ENCODE data around the gene TMEM51.

DNA sequence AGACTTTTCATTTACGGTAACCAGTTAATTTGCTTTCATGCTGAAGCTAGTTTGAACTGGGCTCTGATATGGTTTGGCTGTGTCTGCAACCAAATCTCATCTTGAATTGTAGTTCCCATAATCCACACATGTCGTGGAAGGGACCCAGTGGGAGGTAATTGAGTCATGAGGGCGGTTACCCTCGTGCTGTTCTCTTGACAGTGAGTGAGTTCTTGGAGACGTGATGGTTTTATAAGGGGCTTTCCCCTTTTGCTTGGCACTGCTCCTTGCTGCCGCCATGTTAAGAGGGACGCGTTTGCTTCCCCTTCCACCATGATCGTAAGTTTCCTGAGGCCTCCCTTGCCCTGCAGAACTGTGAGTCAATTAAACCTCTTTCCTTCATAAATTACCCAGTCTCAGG lies 83.2 kb downstream of the TMEM51 start:
- TF ChIP-seq SP1 (IDR thresholded peaks at IDR 0.05; ENCODE audit: low read depth, low read length) (no peak), TARDBP (IDR thresholded peaks at IDR 0.05; ENCODE audit: borderline replicate concordance) (no peak), CREM (IDR thresholded peaks at IDR 0.05; ENCODE audit: low read depth) (no peak), POLR2A (IDR thresholded peaks at IDR 0.05; ENCODE audit: low read depth, low read length) (no peak), BRCA1 (IDR thresholded peaks at IDR 0.05; ENCODE audit: low read depth, low read length) (no peak), SIX5 (IDR thresholded peaks at IDR 0.05; ENCODE audit: low read depth, low read length, severe bottlenecking) (no peak)
- TF ChIP-seq, protein P1, sequence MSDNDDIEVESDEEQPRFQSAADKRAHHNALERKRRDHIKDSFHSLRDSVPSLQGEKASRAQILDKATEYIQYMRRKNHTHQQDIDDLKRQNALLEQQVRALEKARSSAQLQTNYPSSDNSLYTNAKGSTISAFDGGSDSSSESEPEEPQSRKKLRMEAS (IDR thresholded peaks at IDR 0.05; ENCODE audit: low read depth, low read length): no peak
- TF ChIP-seq, protein P2, sequence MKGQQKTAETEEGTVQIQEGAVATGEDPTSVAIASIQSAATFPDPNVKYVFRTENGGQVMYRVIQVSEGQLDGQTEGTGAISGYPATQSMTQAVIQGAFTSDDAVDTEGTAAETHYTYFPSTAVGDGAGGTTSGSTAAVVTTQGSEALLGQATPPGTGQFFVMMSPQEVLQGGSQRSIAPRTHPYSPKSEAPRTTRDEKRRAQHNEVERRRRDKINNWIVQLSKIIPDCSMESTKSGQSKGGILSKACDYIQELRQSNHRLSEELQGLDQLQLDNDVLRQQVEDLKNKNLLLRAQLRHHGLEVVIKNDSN (IDR thresholded peaks at IDR 0.05; ENCODE audit: borderline replicate concordance, extremely low read length, insufficient read depth, low read depth, low read length): no peak
- TF ChIP-seq, protein P3, sequence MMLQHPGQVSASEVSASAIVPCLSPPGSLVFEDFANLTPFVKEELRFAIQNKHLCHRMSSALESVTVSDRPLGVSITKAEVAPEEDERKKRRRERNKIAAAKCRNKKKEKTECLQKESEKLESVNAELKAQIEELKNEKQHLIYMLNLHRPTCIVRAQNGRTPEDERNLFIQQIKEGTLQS (IDR thresholded peaks at IDR 0.05; ENCODE audit: borderline replicate concordance, extremely low read depth, low read depth, low read length): no peak
- TF ChIP-seq, protein P4, sequence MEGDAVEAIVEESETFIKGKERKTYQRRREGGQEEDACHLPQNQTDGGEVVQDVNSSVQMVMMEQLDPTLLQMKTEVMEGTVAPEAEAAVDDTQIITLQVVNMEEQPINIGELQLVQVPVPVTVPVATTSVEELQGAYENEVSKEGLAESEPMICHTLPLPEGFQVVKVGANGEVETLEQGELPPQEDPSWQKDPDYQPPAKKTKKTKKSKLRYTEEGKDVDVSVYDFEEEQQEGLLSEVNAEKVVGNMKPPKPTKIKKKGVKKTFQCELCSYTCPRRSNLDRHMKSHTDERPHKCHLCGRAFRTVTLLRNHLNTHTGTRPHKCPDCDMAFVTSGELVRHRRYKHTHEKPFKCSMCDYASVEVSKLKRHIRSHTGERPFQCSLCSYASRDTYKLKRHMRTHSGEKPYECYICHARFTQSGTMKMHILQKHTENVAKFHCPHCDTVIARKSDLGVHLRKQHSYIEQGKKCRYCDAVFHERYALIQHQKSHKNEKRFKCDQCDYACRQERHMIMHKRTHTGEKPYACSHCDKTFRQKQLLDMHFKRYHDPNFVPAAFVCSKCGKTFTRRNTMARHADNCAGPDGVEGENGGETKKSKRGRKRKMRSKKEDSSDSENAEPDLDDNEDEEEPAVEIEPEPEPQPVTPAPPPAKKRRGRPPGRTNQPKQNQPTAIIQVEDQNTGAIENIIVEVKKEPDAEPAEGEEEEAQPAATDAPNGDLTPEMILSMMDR (IDR thresholded peaks at IDR 0.05 in 2 of 3, conservative IDR thresholded peaks at IDR 0.05 in 1 of 3; ENCODE audit: control insufficient read depth in 2 of 3, extremely low read depth in 1 of 3, insufficient read depth in 1 of 3, low read depth in 3 of 3, low read length in 3 of 3): no peak
- TF ChIP-seq, protein P5, sequence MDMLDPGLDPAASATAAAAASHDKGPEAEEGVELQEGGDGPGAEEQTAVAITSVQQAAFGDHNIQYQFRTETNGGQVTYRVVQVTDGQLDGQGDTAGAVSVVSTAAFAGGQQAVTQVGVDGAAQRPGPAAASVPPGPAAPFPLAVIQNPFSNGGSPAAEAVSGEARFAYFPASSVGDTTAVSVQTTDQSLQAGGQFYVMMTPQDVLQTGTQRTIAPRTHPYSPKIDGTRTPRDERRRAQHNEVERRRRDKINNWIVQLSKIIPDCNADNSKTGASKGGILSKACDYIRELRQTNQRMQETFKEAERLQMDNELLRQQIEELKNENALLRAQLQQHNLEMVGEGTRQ (IDR thresholded peaks at IDR 0.05; ENCODE audit: borderline replicate concordance, low read depth, low read length): no peak
- TF ChIP-seq, protein P6, sequence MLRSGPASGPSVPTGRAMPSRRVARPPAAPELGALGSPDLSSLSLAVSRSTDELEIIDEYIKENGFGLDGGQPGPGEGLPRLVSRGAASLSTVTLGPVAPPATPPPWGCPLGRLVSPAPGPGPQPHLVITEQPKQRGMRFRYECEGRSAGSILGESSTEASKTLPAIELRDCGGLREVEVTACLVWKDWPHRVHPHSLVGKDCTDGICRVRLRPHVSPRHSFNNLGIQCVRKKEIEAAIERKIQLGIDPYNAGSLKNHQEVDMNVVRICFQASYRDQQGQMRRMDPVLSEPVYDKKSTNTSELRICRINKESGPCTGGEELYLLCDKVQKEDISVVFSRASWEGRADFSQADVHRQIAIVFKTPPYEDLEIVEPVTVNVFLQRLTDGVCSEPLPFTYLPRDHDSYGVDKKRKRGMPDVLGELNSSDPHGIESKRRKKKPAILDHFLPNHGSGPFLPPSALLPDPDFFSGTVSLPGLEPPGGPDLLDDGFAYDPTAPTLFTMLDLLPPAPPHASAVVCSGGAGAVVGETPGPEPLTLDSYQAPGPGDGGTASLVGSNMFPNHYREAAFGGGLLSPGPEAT (IDR thresholded peaks at IDR 0.05; ENCODE audit: low read depth): no peak

Data from GM12878 (cell line).